Measurements from ENCODE around the gene CLDN7. TPM values are rescaled to one million over a fixed set of nuclear protein-coding genes. Genes with fewer than 3 reads are reported as not detected.

Gene CLDN7
- total RNA-seq, 4 donors from 2014 or later = 1.4 to 16.9 (median 4.7) TPM; not detected in 1

DNA sequence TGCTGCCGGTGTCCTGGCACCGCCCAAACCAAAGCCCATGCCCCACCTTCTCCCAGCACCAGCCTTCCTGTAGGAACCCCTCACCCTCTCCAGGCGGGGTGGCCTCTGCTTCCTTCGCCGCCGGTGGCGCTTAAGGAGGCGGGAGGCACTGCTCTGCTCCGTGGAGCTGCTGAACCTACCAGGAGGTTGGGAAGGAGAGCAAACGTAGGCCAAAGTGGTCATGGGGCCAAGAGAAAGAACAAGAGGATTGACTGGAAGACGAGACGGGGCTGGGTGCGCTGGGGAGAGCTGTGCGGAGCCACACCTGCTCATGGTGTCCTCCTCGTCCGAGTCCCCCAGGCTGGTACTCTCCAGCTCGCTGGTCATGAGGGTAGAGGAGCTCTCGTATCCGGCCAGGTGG, 32.8 kb downstream of the CLDN7 start:
- no peak for TF ChIP-seq POLR2A (IDR thresholded peaks at IDR 0.05)
- H3K27ac ChIP-seq = no peak overlapping the region
- no peaks in the 10 kb centered on the region for H3K9me3 ChIP-seq
- ATAC-seq = no peak
- H3K4me3 ChIP-seq = no peak overlapping the region
- H3K36me3 ChIP-seq = peaks cover 0 to 63% of the 10 kb centered on the region in 2 donors
- WGBS, 2 donors (ENCODE audit: low coverage in 1 of 2) = 86% methylated on average over 9 of the region's 19 CpGs; no CpG with 5 or more reads in 1 of the 2 donors
- H3K4me1 ChIP-seq = peaks cover 0 to 44% (median 12%) of the 10 kb centered on the region in 3 donors
- no peaks in the 10 kb centered on the region for H3K27me3 ChIP-seq

DNA sequence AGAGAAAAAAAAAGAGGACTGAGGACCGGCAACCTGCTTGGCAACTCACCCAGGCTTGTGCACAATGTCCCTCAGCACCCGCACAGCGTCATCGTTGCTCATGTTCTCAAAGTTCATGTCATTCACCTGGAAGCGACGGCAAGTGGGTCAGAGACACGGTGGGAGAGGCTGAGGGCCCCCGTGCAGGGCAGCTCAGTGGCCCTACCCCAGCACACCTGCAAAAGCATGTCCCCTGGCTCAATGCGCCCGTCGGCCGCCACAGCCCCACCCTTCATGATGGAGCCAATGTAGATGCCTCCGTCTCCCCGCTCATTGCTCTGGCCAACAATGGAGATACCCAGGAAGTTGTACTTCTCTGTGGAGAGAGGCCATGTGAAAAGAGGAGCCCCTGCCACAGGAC, 33.4 kb downstream of the CLDN7 start:
- WGBS, 2 donors (ENCODE audit: low coverage in 1 of 2) = 89% methylated on average over 5 of the region's 14 CpGs; no CpG with 5 or more reads in 1 of the 2 donors
- ATAC-seq = no peak
- peak overlapping the region in 1 of 4 donors; percentile 24 for H3K27ac ChIP-seq
- H3K4me1 ChIP-seq = peaks cover 0 to 46% (median 12%) of the 10 kb centered on the region in 3 donors
- no peak for TF ChIP-seq POLR2A (IDR thresholded peaks at IDR 0.05)
- TF ChIP-seq POLR2AphosphoS5 (IDR thresholded peaks at IDR 0.05) = no peak
- TF ChIP-seq EP300 (IDR thresholded peaks at IDR 0.05) = no peak
- TF ChIP-seq, protein P1, sequence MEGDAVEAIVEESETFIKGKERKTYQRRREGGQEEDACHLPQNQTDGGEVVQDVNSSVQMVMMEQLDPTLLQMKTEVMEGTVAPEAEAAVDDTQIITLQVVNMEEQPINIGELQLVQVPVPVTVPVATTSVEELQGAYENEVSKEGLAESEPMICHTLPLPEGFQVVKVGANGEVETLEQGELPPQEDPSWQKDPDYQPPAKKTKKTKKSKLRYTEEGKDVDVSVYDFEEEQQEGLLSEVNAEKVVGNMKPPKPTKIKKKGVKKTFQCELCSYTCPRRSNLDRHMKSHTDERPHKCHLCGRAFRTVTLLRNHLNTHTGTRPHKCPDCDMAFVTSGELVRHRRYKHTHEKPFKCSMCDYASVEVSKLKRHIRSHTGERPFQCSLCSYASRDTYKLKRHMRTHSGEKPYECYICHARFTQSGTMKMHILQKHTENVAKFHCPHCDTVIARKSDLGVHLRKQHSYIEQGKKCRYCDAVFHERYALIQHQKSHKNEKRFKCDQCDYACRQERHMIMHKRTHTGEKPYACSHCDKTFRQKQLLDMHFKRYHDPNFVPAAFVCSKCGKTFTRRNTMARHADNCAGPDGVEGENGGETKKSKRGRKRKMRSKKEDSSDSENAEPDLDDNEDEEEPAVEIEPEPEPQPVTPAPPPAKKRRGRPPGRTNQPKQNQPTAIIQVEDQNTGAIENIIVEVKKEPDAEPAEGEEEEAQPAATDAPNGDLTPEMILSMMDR (IDR thresholded peaks at IDR 0.05) = no peak
- no peaks in the 10 kb centered on the region for H3K27me3 ChIP-seq
- peaks cover 0 to 69% of the 10 kb centered on the region in 2 donors for H3K36me3 ChIP-seq
- H3K4me3 ChIP-seq = no peak overlapping the region
- H3K9me3 ChIP-seq = no peaks in the 10 kb centered on the region

DNA sequence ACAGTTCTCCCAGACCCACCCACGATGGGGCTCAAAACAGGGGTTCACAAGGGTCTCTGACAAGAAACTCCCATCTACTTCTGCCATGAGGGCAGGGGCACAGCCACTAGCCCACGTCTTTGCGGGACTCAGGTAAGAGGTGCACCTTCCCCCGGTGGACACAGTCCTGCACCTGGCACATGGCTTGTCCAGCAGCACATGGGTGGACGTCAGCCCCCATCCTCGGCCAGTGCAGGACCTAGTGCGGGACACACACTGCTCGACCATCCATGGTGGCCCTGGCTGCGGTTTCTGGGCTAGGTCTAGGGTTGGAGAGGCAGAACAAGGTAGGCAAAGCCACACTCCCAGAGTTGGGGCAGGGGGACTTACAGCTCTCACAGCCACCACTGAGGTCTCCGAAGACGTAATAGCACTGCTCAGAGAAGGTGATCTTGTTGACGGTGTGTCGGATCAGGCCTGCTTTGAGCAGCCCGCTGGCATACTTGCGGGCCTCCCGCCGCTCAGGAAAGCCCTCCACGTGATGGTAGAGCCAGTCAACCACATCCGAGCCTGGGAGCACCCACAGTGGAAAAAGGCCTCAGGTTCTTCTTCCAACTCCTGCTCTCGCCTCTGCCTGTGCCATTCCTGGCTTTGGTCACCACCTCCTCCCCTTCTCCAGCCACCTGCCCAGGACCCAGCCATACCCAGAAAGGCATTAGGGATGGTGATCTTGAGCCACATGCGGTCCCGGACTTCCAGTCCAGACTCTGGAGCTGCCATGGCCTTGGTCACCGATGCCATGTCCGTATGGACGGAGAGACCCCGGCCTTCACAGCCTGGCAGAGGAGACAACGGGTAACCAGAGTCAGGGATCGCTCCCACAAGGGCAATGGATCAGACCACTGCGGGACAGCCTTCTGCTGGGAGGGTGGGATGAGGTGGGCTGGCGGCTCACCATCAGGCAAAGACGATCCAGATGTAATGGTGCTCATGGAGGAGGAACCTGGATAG, 35.3 kb downstream of the CLDN7 start:
- TF ChIP-seq, protein P1 (IDR thresholded peaks at IDR 0.05) = no peak
- TF ChIP-seq EP300 (IDR thresholded peaks at IDR 0.05) (no peak), POLR2AphosphoS5 (IDR thresholded peaks at IDR 0.05) (no peak), POLR2A (IDR thresholded peaks at IDR 0.05) (no peak)
- H3K27ac ChIP-seq = peak overlapping the region in 1 of 4 donors; percentile 62

DNA sequence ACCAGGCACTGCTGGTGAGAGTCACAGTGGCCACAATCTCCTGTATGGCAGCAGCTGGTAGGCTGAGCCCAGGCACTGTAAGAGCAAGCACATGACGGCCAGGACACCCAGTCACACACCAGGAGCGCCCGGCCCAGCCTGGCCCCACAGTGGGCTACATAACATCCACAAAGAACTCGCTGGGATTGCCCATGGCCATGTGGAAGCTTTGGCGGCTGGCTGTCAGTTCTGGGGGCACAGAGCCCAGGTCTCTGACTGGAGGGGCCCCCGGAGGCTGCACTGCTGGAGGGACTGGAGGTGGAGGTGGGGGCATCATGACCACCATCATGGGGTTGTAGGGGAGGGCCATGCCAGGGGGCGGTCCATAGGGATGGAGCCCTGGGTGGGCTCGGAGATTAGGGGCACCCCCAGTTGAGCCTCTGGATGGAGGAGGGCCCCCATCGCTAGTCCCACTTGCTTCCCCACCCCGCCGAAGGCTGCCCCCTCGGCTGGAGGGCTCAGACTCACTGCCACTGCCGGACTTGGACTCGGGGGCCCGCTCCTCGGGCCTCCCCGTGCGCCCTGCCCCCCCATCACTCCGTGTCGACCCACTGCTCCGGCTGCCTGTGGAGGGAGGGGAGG, 36.5 kb downstream of the CLDN7 start:
- 74% methylated on average over 3 of the region's 21 CpGs; no CpG with 5 or more reads in 1 of the 2 donors for WGBS, 2 donors (ENCODE audit: low coverage in 1 of 2)
- ATAC-seq = no peak
- Histone ChIP-seq H3K4me3 (no peak overlapping the region), H3K4me1 (peaks cover 0 to 31% (median 3%) of the 10 kb centered on the region in 3 donors), H3K27ac (peak overlapping the region in 3 of 4 donors; percentile 32 to 62 (median 39)), H3K9me3 (no peaks in the 10 kb centered on the region), H3K36me3 (peaks cover 0 to 99% of the 10 kb centered on the region in 2 donors), H3K27me3 (no peaks in the 10 kb centered on the region)
- TF ChIP-seq POLR2A (IDR thresholded peaks at IDR 0.05) (no peak), POLR2AphosphoS5 (IDR thresholded peaks at IDR 0.05) (no peak), EP300 (IDR thresholded peaks at IDR 0.05) (no peak)
- TF ChIP-seq, protein P1 (IDR thresholded peaks at IDR 0.05) = no peak

More for the DNA sequence above, 35.3 kb downstream of the CLDN7 start:
- peaks cover 0 to 88% of the 10 kb centered on the region in 2 donors for H3K36me3 ChIP-seq
- no peak for ATAC-seq
- no peaks in the 10 kb centered on the region for H3K27me3 ChIP-seq
- no peak overlapping the region for H3K4me3 ChIP-seq
- 80 to 86% methylated on average over 1 to 2 of the region's 31 CpGs for whole genome bisulfite sequencing, 2 donors (ENCODE audit: low coverage in 1 of 2)
- H3K9me3 ChIP-seq = no peaks in the 10 kb centered on the region
- H3K4me1 ChIP-seq = peaks cover 0 to 31% (median under 1%) of the 10 kb centered on the region in 3 donors

DNA sequence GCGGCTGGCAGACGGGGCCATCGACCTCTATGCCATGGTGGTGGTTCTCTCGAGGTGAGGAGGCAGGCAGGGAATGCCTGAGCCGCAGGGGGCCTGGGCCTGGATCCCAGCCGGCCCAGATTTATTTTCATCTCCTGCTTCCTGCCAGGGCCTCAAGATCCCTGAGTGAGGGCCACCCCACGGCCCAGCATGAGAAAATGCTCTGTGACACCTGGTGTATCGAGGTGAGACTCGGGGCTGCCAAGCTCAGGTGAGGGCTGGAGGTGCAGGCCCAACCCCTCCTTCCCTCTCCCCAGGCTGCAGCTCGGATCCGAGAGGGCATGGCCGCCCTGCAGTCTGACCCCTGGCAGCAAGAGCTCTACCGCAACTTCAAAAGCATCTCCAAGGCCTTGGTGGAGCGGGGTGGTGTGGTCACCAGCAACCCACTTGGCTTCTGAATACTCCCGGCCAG, 37.6 kb downstream of the CLDN7 start:
- Histone ChIP-seq H3K27me3 (no peaks in the 10 kb centered on the region), H3K4me1 (peaks cover 2 to 29% (median 6%) of the 10 kb centered on the region in 3 donors), H3K27ac (peak overlapping the region in 2 of 4 donors; percentile 11 to 62), H3K9me3 (no peaks in the 10 kb centered on the region), H3K4me3 (no peak overlapping the region), H3K36me3 (peaks cover 0 to 88% of the 10 kb centered on the region in 2 donors)
- 87% methylated on average over 3 of the region's 15 CpGs; no CpG with 5 or more reads in 1 of the 2 donors for WGBS, 2 donors (ENCODE audit: low coverage in 1 of 2)
- TF ChIP-seq, protein P1 (IDR thresholded peaks at IDR 0.05) = no peak
- no peak for TF ChIP-seq POLR2A (IDR thresholded peaks at IDR 0.05)
- no peak for TF ChIP-seq POLR2AphosphoS5 (IDR thresholded peaks at IDR 0.05)
- TF ChIP-seq EP300 (IDR thresholded peaks at IDR 0.05) = no peak
- ATAC-seq = no peak

All from gastroesophageal sphincter (tissue), 4 donors.